Activated T-helper 1 cell treated with anti-CD3 and anti-CD28 coated beads, Interleukin-2, amount 50 U/mL, for 16 hours (primary cell): ENCODE data around the gene NEU4.
"Not testable (repeated sequence)": the region's sequence is repeated elsewhere in the genome, so short reads cannot be mapped to it uniquely, and the experiment has no call there.

Source experiments
- DNase-seq, 2 donors: peaks; one replicate each; pipeline ENCODE4 v3.0.0-alpha.2; 2020; ENCODE audit warnings: low read depth in 1 of 2, low spot score in 1 of 2

NEU4 gene

DNA sequence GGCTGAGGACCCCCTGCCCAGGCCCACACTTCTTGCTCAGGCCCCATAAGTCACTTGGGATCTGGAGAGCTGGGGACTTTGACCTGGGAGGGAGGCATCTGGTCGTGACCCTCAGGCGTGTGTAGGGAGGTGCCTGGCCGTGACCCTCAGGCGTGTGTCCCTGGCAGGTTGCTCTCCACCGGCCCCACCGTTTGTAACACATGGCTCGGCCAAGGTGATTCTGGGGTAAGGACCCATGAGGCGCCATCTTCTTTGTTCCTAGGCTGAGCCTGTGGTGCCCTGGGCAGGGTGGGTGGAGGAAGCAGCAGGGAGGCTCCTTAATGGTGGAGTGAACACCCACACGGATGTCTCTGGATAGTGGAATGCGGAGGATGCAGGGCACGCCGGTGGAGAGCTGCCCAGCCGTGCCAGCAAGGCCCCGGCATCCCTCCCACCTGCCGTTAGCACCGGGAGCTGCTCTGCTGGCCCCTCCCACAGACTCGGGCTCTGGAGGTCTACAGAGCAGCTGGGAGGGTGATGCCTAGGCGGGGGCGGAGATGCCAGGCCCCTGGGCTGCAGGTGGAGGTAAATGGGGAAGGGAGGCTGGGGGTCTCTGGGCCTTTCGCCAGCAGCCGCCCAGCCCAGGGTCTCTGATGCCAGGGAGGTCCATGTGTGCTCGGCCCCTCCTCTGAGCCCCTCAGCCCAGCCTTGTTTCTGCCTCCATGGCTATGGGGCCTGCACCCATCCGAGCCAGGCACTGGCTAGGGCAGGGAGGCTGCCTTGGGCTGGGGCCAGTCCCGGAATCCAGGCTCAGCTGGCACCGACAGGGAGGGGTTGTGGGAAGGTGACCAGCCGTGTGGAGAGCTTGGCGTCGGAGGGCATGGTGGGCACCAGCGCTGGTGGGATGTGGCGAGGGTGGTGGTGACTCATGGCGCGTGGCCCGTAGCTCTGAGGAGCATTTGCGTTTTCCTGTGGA, 33.5 kb upstream of the NEU4 start:
- no peak for DNase-seq

DNA sequence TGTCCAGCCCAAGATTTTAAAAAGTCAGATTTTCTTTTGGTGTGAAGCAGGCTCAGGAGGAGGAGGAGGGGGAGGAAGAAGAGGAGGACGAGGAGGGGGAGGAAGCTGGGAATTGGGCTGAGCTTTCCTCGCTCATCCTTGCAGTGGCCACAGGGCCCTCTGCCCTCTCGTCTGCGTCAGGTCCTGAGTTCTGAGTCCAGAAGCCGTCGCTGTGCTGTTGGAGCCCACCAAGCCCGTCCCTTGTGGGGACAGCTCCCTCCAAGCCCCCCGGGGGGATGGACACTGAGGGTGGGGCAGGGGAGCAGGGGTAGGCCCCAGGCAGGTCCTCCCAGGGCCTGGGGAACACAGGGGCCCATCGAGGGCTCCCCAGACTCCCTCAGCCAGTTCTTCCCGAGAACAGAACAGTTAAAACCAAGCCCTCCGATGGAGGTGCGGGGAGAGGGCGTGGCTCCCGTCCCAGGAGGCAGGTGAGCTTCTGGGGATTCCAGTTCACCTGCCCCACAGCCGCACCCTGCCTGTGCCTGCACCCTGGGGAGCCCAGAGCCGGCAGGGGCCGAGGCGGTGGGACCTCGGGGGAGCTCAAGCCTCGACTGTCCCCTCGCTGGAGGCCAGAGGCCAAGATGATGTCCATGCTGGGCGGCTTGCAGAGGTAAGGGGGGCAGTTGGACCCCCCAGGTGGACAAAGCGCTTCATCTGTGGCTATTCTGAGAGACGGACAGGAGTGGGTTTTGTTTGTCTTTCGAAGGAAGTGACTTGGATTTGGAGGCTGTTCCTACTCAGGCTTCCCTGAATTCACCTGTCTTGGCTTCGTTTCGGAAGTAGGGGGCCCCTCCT, 32.4 kb upstream of the NEU4 start, which contains the start of gene GAL3ST2:
TSS of gene GAL3ST2 (plus strand) at position 487 of the 834 bp plus-strand sequence. CDS start at position 621, 134 bp downstream.
- DNase-seq: no peak

- no peak for DNase-seq
Observed at GRCh38 chr2:241777170-241777685, 31.8 kb upstream of the NEU4 start.

DNA sequence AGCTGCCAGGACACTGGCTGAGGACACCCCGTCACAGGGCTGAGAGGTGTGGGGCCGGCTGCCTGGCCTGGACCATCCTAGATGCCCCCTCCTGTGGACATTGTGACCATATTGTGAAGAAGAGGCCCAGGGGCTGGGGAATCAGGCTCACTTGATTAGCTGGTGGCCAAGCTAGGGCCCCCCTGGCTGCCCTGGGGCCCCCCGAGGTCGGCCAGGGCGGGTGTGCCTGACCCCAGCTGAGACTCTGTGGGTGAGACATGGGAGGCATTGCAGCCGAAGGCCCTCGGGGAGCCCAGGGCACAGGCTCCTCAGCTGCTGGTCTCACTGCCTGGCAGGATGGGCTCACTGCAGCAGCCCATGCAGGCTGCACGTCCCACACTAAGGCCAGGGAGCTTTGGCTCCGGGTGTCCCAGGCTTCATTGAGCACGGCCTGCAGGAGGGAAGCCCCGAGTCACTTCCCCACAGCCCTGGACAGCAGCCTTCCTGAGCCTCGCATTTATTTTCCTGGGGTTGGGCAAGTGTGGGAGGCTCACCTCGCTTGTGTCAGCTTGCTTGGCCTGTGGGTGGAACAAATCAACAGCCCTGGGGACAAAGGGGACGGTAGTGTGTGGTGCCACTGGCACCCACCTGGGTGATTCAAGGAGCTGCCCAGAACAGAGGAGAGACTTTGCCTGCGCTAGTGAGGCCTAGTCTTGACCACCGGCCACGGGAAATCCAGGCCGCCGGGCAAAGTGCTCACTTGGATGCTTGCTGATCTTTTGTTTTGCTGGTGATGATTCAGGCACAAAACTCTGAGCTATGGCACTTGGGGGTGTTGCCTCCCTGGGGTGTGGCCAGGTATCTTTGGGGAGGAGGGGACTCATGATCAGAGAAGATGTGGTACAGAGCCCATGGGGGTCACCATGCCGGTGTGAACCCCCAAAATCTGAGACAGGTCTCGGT, 31.0 kb upstream of the NEU4 start:
- DNase-seq: no peak

DNA sequence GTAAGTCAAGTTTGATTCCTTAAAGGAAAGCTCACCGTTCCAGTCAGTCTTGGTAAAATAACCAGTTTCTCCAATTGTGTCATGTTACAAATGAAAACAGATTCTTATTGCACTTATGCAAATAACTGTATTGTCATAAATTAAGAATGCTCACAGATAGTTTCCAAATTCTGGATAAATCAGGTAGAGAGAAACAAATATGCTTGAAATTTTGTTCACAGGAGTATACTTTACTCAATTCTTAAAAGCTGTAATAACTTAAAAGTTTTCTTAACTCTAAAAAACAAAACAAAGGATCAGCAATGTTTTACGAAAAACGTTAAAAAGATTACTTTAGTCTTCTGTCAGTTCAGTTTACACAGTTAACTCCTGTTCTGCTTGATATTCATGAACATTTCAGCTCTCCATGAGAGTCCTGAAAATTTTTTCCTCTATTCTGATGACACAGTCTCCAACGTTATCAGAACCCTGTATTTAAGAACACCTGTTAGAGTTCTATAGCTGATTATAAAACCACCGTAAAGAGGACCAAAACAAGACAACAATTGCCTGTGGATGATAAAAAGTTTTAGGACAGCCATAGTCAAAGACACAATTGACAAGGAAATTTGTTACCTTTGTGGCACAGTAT, 27.9 kb upstream of the NEU4 start:
- no peak for DNase-seq

DNA sequence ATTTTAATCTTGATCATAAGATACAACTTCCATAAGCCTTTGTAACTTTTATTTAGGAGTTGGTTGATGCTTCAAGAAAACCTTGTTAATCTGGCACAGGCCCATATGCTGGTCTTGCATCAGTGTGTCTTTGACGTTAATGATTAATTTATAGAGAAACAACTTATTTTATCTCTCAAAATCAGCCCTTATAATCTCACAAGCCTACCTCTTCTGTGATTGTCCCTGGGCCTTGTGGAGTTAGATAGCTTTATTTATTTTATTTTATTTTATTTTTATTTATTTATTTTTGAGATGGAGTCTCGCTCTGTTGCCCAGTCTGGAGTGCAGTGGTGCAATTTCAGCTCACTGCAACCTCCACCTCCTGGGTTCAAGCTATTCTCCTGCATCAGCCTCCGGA, 26.9 kb upstream of the NEU4 start:
- DNase-seq: not testable (repeated sequence)

- DNase-seq: no peak
Observed at GRCh38 chr2:241788135-241788534, 20.9 kb upstream of the NEU4 start.

DNA sequence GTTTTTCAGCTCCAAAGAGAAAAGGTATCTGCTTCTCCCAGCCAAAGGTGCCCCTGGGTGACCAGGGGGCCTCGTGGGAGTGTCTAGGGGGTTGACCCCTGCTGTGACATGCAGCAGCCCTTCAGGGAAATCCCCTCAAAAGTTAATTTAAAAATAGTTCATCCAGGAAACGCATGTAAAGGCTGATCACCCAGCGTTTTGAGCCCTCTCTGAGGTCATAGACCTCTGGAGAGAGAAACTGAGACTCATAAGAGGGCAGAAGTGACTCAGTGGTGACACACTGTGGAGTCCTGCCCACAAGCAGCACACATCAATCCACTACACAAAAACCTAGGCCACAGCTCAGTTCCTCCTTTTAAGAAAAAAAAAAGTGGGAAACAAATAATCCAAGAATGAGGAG, 20.4 kb upstream of the NEU4 start:
- DNase-seq: no peak

GRCh38 chr2:241791385-241791784, 17.6 kb upstream of the NEU4 start:
- not testable (repeated sequence) for DNase-seq

- no peak for DNase-seq
Observed at GRCh38 chr2:241793385-241793784, 15.6 kb upstream of the NEU4 start.

- DNase-seq: no peak
Observed at GRCh38 chr2:241794250-241794823, 14.7 kb upstream of the NEU4 start.

- no peak for DNase-seq
Observed at GRCh38 chr2:241795021-241795999, 13.7 kb upstream of the NEU4 start.

DNA sequence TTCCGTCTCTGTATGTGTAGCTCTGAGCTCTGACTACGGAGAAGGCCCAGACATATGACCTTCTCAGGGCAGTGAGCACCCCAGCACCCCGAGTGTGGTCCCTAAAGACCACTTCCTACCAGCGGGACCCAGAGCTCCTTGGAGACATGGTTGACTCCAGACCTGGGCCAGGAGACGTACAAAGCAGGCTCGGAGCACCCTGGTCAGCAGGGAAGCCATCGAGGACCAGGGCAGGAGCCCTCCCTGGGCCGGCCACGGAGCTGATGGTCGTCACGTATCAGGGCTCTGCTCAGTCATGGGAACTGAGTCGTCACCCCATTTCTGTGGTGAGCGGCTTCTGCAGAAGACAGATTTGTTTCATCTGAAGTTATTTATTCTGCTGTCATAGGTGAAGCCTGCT, 12.8 kb upstream of the NEU4 start:
- no peak for DNase-seq

DNA sequence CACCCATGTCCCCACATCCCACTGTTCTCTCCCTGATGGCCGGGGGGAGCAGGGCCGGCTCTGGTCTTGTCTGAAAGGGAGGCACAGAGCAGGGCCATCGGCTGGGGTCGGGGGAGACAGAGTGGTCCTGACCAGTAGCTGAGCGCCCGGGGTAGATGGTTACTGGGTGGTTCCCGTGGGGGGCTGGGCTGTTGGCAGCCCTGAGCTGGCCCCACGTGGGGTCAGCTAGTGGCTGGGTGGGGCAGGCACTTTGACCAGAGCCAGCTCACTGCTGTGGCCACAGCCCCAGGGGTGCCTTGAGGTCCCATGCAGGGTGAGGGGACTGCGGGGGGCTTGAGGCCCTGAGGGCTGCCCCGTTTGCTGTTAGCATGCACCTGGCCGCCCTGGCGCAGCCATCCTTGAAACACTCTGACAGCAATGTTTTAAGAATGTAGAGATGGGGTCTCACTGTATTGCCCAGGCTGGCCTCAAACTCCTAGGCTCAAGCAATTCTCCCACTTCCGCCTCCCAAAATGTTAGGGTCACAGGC, 12.3 kb upstream of the NEU4 start:
- peak in 1 of 2 donors; percentile 3 for DNase-seq

GRCh38 chr2:241797441-241798080, 11.4 kb upstream of the NEU4 start:
- DNase-seq: peak in 1 of 2 donors; percentile 3

DNA sequence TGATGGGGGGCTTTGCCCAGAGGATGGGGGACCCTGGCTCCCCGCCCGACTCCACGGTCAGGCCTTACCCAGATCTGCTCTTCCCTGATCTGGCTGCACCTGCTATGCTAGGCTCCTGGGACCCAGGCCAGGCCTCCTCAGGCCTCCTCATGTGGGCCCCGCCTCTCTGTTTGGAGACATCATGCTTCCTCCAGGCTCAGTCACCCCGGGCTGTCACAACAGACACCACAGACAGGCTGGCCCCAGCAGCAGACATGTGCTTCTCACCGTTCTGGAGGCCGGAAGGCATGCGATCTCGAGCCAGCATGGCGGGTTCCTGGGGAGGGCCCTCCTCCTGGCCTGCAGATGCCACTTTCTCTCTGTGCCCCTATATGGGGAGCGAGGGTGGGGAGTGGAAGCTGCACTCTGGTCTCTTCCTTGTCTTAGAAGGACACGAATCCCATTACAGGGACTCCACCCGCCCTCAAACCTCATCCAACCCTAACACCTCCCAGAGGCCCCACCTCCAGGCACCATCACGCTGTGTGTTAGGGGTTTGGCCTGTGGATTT, 10.8 kb upstream of the NEU4 start:
- DNase-seq: peak in 1 of 2 donors; percentile 2
